HG02798 (cell line): ENCODE data around the gene MYCBP2.
"Not testable (repeated sequence)": the region's sequence is repeated elsewhere in the genome, so short reads cannot be mapped to it uniquely, and the experiment has no call there.

ENCODE experiments used
- ATAC-seq: cut with Tn5 transposase; IDR thresholded peaks from one replicate; pipeline ENCODE4 v1.9.1; 2021; ENCODE audit warnings: mild to moderate bottlenecking; ENCODE audit not compliant: unreplicated experiment, poor library complexity

Gene MYCBP2, protein sequence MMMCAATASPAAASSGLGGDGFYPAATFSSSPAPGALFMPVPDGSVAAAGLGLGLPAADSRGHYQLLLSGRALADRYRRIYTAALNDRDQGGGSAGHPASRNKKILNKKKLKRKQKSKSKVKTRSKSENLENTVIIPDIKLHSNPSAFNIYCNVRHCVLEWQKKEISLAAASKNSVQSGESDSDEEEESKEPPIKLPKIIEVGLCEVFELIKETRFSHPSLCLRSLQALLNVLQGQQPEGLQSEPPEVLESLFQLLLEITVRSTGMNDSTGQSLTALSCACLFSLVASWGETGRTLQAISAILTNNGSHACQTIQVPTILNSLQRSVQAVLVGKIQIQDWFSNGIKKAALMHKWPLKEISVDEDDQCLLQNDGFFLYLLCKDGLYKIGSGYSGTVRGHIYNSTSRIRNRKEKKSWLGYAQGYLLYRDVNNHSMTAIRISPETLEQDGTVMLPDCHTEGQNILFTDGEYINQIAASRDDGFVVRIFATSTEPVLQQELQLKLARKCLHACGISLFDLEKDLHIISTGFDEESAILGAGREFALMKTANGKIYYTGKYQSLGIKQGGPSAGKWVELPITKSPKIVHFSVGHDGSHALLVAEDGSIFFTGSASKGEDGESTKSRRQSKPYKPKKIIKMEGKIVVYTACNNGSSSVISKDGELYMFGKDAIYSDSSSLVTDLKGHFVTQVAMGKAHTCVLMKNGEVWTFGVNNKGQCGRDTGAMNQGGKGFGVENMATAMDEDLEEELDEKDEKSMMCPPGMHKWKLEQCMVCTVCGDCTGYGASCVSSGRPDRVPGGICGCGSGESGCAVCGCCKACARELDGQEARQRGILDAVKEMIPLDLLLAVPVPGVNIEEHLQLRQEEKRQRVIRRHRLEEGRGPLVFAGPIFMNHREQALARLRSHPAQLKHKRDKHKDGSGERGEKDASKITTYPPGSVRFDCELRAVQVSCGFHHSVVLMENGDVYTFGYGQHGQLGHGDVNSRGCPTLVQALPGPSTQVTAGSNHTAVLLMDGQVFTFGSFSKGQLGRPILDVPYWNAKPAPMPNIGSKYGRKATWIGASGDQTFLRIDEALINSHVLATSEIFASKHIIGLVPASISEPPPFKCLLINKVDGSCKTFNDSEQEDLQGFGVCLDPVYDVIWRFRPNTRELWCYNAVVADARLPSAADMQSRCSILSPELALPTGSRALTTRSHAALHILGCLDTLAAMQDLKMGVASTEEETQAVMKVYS (N-terminal part only)

DNA sequence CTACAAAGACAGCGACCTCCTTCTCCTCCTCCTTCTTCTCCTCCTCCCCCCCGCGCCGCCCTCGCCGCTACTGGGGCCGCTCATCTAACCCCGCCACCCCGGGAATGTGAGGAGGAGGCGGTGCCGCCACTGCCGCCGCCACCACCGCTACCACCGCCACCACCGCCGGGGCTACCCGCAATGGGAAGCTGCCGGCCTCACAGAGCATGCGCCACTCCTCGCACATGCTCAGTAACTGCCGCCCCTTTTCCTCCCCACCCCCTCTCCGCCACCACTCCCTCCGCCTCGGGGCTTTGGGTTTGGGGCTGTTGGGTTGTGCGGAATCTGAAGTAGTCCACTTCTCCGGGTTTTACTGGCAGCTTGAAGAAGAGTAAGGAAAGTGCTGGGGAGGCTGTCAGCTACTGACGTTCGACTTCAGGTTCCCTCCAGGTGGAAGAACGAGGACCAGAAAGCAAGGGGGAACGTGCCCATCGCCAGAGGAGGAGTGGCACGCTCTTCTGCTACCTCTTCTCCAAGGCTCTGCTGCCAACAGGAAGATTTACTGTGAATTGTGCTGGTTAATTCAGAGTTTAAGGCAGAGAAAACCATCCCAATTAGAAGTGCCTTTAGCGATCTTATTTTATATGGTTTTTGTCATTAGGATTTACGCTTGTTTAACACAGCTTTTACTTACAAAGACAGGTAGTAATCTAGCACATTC lies at the start of gene MYCBP2:
MYCBP2 (minus strand) TSS at position 190 of the 700 bp plus-strand sequence. CDS start 319 bp downstream, outside the sequence.
- ATAC-seq, result peak; percentile 58

DNA sequence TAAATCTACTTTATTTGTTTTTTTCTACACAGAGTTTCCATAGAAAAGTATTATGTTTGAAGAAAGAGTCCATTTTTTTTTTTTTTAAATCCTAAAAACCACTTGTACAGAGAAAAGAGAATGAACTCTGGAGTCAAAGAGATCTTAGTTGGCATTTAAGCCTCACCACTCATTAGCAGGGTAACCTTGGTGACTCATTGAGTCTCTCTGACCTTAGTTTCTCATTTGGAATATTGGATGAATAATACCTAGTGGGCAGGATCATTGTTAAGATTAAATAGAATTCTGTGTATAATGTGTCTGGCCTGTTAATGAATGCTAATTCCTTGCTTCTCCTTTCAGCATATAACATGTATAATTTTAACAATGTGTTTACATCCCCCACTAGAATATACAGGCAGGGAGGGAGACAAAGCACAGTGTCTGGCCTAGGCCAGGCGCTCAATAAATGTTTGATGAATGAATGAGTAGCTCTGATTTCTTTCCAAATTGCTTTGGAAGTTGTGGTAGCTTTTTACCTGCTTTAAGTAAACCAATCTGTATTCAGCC lies 48.7 kb upstream of the MYCBP2 start:
- no peak for ATAC-seq

DNA sequence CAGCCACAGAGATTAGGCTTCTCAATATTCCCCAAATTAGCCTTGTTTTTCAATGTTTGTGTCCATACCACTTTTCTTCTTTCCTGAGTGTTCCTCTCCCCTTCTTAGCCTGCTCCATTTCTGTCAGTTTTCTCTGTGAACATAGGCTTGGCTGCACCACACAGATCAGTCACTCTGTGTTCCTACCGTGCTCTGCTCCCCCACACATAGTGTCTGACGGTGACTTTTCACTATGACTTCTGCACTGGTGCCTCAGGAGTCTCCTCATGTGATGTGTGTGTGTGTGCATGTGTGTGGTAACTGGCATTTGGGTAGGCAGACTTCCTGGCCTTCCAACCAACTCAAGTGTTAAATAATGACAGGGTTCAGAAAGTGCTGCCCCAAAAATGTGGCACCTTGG lies 47.9 kb upstream of the MYCBP2 start:
- ATAC-seq, result no peak

DNA sequence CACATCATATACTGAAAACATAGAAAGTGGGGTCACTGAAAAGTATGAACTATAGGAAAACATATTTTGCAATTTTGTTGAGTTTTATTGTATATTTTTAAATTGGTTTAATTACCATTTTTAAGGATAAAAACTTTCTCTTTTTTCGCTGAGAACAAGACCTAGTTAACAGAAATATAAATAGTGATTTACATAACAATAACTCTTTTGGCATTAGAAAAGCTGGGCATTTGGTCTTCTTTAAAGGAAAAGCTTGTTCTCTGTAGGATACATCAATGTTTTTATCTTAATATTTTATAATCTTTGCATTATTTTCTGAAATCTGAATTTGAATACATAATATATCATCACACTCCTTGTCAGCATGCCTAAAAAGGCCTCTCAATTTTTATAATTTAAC lies 47.4 kb upstream of the MYCBP2 start:
- ATAC-seq, result no peak

DNA sequence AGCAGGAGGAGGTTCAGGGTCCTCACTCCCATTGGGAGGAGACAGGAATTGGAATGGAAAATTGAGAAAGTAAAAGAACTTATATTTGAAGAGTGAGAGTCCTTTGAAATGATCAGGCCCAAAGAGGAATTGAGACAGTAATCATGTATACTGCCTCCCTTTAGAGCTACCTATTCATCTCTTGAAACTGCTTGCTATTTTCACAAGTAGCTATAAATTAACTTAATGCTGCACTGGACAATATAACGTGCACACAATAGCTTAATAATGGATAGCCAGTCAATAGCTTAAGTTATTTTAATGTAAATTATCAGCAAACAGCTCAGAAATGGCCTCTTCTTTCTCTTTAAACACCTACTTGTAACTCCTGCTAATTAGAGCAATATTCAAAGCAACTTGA lies 46.6 kb upstream of the MYCBP2 start:
- no peak for ATAC-seq

DNA sequence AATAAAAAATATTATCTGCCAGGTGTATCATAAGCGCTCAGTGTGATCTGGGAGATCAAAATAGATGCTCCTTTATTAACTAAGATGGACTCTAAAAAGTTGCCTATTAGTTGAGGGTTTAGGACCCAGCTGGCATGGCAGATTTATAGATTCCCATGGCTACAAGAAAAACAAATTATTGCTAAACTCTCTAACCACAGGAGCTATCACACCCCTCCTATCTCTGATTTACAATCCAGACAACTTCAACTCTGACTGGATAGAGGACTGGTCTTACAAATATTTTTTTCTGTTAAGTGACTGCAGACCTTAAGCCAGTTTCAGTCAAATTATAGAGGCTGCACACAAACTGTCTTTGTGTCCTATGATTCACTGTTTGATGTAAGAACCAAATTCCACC lies 45.4 kb upstream of the MYCBP2 start:
- no peak for ATAC-seq

DNA sequence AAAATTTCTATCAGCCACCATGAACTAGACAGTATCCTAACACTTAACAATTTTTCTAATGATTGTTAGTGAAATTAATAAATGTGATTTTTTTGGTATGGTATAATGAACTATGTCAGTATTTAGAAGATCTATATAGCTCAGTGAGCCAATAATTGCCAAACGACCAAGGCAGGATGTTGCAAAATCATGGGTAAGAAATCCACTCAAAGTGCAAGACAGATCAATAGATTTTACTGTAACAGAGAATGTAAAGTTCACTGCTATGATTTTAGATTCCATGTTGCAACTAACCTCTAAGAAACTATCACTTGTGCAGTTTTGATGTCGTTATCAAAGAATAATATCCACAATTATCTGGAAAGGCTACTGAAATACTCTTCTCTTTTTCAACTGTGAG lies 44.0 kb upstream of the MYCBP2 start:
- ATAC-seq, result no peak

DNA sequence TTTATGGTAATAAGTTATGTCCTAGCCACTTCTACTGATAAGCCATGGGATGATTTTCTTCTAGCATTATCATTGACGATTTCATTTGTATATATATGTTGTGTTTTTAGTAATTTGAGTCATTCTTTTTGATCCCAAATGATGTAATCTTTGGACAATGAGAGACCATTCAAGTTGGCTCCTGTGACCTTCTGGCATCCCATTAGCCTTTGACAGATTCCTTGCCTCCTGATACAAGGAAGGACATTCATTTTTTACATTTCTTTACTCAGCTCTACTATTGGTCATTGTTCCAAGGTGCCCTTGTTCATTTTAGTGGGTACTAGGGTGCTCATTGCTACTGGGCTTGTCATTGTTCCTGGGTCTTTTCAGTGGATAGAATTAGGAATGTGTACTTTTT lies 35.3 kb upstream of the MYCBP2 start:
- no peak for ATAC-seq

DNA sequence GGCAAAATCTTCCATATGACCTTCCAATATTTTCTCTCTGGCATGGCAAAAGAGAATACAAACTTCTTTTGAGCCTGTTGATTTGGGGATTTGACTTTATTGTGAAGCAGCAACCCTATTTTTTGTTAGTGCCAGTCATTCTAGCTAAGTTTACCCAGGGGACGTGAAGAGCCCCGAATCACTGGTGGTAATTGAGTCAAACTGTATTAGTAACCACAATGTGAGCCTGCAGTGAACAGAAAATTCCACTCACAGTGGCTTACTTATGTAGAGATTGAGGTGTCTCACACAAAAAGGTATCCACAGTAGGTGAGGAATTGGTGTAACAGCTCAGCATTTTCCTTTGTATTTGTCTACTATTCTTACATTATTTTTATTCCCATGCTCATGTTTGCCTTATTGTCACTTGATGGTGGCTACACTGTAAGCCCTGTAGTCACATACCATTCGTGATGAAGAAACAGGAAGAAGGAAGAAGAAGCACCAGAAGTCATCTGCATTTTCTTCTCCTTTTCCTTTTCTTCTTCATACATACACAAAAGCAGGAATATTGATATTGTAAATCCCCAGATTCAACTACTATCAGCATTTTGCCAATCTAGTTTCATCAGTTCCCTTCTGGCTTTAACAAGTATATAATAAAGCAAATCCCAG lies 33.3 kb upstream of the MYCBP2 start:
- peak; percentile 34 for ATAC-seq

DNA sequence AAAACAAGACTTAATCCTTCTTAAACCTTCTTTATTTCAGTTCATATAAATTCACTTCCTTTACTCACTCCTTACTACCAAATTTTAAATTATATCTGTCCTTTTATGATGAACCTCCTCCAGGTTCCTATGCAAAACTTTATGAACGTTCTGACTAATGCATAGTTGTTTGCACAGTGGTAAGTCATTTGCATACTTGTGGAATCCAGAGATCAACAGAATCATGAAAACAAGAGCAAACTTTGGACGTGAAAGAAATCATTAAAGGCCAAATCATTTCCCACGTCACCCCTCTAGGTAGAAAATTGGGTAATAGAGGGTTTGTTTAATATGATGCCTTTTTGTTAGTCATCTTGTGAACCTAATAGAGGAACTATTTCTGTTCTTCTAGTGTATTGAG lies 32.3 kb upstream of the MYCBP2 start:
- ATAC-seq, result no peak

DNA sequence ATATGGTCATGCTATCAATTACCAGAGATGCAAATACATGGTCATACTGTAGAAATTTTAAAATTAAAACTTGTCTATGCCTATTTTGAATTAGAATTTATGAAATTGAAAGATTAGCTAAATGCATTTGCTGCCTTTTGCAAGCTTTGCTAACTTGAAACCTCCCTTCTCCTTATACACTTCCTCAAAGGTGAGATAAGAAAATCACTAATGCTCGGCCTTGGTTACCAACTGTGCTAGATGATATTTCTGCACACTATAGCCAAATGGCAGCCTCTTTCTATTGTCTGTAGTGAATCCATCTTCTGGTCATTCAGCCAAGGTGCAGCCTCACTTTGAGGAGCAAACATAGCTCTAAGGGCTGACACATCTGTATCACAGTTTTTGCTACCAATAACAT lies 31.1 kb upstream of the MYCBP2 start:
- ATAC-seq, result no peak

DNA sequence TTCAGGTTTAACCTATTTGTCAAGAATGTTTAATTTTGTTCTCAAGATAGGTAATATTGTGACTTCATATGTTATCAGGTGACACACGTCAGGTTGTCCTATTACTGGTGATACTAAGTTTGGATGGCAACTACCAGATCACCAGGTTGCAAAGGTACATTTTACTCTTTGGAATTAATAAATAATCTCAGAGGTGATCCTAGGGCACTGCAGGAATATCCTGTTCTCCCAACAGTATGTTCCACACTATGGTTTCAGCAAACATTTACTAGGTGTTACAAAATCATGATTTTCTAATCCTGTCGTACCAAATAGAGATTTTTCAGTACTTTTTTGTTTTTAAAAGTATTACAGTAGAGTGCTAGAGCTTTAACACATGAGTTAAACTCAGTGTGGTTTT lies 29.3 kb upstream of the MYCBP2 start:
- no peak for ATAC-seq

DNA sequence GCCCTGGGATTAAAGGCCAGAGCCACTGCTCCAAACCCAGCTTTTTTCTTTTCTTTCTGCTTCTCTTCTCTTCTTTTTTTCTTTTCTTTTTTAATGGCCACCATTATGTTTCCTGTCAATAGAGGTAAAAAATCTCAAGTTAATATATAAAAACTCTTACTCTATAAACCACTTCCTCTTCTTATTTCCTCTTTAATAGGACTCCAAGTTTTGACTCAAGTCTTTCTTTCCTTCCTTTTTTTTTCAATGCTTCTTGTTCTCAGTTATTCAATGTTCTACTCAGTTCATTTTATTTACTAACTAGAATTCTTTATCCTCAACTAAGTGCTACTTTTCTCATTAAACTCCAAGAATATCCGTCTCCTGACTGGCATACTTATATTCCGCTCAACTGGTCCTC lies 27.1 kb upstream of the MYCBP2 start:
- ATAC-seq, result no peak

DNA sequence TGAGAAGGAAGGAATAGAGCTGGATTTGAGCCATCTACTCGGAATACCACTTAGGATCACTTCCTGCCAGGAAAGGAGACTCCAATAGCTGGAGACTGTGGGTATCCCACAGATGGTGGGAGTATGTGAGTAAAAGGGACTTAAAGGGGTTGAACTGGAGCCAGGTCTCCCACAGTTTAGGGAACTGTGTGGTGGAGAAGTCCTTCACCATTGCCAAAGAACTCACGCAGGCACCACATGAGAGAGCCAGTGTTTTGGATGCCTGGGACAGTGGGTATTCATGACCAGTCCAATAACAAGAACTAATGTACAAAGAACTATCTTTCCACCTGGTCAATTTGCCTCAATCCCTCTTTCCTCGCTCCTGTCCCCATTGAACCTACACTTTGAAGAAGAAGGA lies 24.4 kb upstream of the MYCBP2 start:
- ATAC-seq, result no peak

DNA sequence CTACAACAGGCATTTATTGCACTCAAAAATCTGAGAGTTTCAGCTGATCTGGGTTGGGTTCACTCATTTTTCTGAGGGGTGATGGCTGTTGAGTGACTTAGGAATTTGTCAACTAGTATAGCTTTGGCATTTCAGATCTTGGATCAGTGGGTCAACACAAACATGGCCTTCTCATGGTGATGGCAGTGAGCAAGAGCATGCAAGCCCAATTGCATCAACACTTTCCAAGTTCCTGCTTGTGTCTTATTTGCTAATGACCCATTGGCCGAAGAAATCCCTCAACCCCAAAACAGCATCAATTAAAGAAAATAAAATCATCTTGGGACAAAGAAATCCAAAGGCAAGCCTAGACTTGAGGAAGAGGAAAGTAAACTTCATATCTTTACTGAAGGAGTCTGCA lies 23.9 kb upstream of the MYCBP2 start:
- no peak for ATAC-seq

DNA sequence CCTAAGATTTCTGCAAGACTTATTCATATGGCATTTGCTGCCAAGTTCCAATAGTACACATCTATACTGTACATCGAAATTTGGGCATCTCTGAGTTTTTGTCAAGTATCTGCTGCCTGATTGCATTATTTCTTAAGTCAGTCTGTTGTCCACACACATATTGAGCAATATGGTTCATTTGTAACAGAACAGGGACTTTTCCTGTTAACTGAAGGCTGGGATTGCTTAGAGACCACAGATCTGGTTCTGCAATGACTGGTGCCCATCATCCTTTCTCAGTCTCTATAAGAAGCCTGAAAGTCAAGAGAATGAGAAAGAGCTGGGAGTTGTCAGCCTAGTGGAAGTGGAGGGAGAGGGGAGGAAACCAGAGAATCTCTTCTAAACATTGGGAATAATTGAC lies 22.5 kb upstream of the MYCBP2 start:
- no peak for ATAC-seq

DNA sequence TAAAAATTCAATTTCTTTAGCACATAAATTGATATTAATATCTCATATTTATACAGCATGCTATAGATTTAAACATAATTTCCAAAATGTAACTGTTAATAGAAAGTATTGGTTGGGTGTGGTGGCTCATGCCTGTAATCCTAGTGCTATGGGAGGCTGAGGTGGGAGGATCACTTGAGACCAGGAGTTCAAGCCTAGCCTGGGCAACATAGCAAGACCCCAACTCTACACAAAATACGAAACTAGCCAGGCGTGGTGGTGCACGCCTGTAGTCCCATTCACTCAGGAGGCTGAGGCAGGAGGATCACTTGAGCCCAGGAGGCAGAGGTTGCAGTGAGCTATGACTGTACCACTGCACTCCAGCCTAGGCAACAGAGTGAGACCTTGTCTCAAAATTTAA lies 20.5 kb upstream of the MYCBP2 start:
- ATAC-seq, result not testable (repeated sequence)

DNA sequence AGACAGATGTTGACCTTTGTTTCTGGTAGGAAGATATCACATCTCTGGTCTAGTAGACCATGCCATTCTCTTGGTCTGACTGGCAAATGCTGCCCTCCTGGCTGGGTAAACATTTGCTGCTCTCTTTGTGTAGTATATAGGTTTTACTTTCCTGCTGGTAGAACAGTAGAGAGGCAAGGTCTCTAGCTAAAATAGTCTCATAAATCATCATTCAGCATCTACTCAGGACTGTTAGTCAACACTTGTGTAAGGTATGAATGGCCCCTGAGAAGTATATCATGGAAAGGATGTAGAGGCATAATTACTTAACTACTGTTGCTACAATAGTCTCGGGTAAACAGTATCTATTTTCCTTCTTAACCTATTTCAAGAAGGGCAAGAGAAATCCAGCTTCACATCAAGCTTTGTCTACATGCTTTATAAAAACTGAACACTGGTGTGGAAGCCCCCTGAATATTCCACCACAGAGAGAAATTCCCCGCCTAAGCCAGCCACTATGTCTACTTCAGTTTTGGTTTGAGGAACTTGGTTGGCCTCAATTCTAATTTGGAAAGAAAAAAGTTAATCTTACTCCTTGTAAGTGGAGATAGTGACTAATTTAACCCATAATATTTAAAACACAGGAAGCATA lies 18.4 kb upstream of the MYCBP2 start:
- ATAC-seq, result peak; percentile 52

DNA sequence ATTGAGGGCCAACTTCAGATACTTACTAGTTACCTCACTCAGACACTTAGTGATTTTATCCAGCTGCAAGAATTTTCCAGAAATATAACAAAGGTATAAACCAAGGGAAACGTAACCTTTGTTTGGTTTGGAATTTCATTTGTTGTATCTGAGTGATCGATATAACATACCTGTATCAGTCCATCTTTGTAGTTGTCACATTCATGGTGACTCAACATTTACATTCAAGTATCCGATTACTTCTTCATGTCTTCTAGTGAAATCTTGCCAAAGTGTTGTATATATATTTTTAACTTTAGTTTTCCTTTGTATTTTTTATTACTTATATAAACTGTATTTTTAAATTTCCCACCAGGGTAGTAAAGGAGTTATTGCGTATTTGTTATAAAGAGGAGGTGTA lies 16.9 kb upstream of the MYCBP2 start:
- ATAC-seq, result no peak
